PFSK-1 (cell line): ENCODE measurements around the gene DYNC2H1.

ENCODE experiments used
- FOXP2 ChIP-seq: optimal IDR thresholded peaks from 2 replicates; pipeline ENCODE3; 2011; ENCODE audit warnings: borderline replicate concordance, control low read depth, inconsistent platforms; ENCODE audit not compliant: insufficient read depth; ENCODE audit errors: extremely low read length, extremely low read depth
- POLR2AphosphoS5 ChIP-seq: IDR thresholded peaks from 2 replicates; pipeline ENCODE4 v1.6.1; 2012; ENCODE audit warnings: low read depth, mild to moderate bottlenecking, control low read depth, low read length, moderate library complexity
- SIN3A ChIP-seq: IDR thresholded peaks from 2 replicates; pipeline ENCODE4 v1.6.1; 2012; ENCODE audit warnings: mild to moderate bottlenecking, low read length, moderate library complexity, borderline replicate concordance; ENCODE audit not compliant: insufficient read depth
- TAF1 ChIP-seq: IDR thresholded peaks from 2 replicates; pipeline ENCODE4 v1.6.1; 2012; ENCODE audit warnings: low read length, control low read depth, borderline replicate concordance; ENCODE audit not compliant: insufficient read depth
- TF ChIP-seq, protein P1 (sequence below), 2 experiments: IDR thresholded peaks; 2 replicates each; pipeline versions ENCODE4 v1.6.1 to v1.8.0; 2011 to 2012; ENCODE audit warnings: low read depth in 2 of 2, low read length in 2 of 2, control low read depth in 1 of 2, inconsistent platforms in 1 of 2, mild to moderate bottlenecking in 1 of 2, moderate library complexity in 1 of 2; ENCODE audit not compliant: insufficient read depth in 1 of 2

DYNC2H1 gene

DNA sequence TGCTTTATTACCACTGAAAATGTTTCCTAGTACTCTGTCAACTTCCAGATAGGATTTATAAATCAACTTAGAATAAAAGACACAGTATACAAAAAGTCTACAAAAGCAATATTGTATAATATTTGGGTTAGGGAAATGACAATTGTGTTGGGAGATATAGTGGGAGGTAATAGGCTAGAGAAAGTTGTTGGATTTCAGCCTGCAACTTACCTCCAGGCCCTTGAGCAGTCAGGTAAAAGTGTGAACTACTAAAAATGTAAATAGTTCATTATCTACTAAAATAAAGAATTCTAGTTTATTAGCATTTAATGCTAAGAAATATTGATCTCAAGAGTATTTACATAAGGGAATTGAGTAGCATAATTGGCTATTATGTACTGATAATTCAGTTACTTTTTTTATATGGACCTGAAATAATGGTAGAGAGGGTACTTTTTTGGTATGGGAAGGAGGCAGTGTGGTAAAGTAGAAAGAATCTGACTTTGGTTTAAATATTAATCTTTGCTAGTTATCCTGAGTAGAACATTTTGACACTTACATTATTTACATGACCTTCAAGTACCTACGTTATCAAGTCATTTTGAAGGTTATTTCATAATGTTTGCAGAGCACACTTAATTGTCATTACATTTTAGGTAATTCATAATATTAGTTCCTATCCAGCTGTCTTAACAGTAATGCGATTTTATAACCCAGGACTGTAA is 55.0 kb downstream of the DYNC2H1 start:
- TF ChIP-seq, protein P1, sequence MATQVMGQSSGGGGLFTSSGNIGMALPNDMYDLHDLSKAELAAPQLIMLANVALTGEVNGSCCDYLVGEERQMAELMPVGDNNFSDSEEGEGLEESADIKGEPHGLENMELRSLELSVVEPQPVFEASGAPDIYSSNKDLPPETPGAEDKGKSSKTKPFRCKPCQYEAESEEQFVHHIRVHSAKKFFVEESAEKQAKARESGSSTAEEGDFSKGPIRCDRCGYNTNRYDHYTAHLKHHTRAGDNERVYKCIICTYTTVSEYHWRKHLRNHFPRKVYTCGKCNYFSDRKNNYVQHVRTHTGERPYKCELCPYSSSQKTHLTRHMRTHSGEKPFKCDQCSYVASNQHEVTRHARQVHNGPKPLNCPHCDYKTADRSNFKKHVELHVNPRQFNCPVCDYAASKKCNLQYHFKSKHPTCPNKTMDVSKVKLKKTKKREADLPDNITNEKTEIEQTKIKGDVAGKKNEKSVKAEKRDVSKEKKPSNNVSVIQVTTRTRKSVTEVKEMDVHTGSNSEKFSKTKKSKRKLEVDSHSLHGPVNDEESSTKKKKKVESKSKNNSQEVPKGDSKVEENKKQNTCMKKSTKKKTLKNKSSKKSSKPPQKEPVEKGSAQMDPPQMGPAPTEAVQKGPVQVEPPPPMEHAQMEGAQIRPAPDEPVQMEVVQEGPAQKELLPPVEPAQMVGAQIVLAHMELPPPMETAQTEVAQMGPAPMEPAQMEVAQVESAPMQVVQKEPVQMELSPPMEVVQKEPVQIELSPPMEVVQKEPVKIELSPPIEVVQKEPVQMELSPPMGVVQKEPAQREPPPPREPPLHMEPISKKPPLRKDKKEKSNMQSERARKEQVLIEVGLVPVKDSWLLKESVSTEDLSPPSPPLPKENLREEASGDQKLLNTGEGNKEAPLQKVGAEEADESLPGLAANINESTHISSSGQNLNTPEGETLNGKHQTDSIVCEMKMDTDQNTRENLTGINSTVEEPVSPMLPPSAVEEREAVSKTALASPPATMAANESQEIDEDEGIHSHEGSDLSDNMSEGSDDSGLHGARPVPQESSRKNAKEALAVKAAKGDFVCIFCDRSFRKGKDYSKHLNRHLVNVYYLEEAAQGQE (IDR thresholded peaks at IDR 0.05; ENCODE audit: insufficient read depth in 1 of 2, low read depth in 2 of 2, low read length in 2 of 2) = no peak
- TF ChIP-seq POLR2AphosphoS5 (no peak), FOXP2 (no peak), TAF1 (no peak), SIN3A (no peak)

DNA sequence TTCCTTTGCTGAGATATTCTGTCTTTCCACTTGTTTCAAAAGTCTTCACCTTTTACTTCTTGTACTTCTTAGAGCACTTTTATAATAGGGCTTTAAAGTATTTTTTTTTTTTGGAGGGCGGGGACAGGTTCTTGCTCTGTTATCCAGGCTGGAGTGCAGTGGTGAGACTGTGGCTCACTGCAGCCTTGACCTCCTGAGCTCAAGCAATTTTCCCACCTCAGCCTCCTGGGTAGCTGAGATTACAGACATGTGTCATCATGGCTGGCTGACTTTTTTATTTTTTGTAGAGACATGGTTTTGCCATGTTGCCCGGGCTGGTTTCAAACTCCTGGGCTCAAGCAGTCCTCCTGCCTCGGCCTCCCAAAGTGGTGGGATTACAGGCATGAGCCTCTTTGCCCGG is 57.9 kb downstream of the DYNC2H1 start:
- no peak for TF ChIP-seq TAF1
- TF ChIP-seq POLR2AphosphoS5 = no peak
- no peak for TF ChIP-seq SIN3A
- TF ChIP-seq FOXP2 = no peak
- TF ChIP-seq, protein P1 (IDR thresholded peaks at IDR 0.05; ENCODE audit: insufficient read depth in 1 of 2, low read depth in 2 of 2, low read length in 2 of 2) = no peak

DNA sequence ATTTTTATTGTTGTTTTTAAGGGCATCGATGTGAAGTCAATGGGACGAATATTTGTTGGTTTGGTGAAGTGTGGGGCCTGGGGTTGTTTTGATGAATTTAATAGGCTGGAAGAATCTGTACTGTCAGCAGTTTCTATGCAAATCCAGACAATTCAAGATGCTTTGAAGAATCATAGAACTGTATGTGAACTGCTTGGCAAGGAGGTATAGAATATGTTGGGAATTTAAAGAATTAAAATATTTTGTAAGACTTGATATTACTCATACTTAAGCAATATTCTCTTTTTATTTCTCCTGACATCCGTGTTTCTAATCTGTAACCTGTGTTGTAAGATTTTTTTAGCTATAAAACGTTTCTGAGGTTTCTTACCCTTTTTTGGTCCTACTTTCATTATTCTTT is 61.6 kb downstream of the DYNC2H1 start:
- TF ChIP-seq FOXP2 (no peak), SIN3A (no peak), TAF1 (no peak), POLR2AphosphoS5 (no peak)
- TF ChIP-seq, protein P1 (IDR thresholded peaks at IDR 0.05; ENCODE audit: insufficient read depth in 1 of 2, low read depth in 2 of 2, low read length in 2 of 2) = no peak

DNA sequence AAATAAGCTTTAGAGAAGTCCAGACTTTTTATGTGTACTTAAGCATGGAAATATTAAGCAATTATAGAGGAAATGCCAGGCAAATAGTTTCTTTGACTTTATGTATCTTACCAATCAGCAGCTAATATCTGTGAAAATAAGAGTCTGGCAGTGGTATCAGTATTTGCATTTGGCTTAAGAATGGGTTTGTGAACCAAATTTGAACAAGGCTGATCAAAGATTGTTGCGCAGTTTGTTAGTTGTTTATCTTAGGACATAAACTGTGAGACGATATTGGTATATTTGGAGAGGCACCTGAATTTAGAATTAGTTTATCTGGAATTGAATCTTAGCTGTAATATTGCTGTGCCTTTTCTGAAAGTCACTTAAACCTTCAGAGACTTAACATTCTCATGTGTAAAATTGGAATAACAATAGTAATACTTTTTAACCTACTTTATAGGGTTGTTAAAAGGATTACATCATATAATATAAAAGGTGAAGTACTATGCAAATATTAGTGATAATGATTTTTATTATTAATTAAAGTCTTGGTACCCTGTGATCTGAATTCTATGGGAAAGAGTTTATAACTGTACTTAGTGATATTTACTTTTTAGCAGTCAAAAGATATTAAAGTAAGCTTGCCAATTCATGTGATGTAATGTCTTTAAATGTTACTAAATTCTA is 66.4 kb downstream of the DYNC2H1 start:
- TF ChIP-seq FOXP2 (no peak), TAF1 (no peak), POLR2AphosphoS5 (no peak), SIN3A (no peak)
- TF ChIP-seq, protein P1 (IDR thresholded peaks at IDR 0.05; ENCODE audit: insufficient read depth in 1 of 2, low read depth in 2 of 2, low read length in 2 of 2) = no peak
